Femur (tissue), 1 donor: ENCODE measurements around the gene KCNMB4.

Source experiments
- DNase-seq: peaks from one replicate; pipeline ENCODE4 v3.0.0-alpha.2; 2017

The KCNMB4 gene

DNA sequence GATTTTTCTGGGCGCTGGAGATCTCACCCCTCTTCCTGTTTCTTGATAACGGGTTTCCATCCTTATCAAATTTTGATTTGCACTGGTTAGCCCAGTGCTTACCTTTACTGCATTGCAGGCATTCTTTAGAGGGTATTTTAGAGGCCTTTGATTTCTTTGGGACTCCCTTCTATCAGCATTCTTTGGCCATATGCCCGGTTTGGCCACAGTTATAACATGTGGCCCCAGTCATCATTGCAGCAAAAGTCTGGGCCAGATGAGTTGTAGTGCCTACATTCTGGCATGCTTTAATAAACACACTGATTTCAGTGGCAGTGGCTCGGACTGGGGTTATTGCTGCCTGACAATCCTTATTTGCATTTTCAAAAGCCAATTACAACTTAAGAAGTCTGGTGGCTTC is 82.3 kb downstream of the KCNMB4 start:
- no peak for DNase-seq

GRCh38 chr12:70449074-70449752 is 83.1 kb downstream of the KCNMB4 start:
- DNase-seq = no peak

GRCh38 chr12:70449753-70450341 is 83.8 kb downstream of the KCNMB4 start:
- no peak for DNase-seq

GRCh38 chr12:70451528-70451927 is 85.4 kb downstream of the KCNMB4 start:
- DNase-seq = no peak

DNA sequence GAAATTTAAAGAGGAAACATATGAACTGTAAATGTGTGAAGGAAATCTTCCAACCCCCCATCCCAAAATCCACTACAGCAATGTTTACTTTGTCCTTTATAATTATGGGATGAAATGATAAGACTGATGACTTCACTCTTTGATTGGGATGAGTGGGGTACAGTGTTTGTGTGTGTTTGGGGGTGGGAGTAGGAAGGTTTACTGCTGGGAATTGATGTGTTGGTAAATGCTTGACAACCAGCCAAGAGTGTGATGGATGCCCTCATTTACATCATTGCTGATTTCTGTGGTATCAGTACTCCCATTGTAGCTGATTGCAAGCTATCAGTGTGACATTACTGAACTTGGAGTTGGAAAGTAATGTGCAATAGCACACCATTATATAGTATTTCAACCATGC is 90.9 kb downstream of the KCNMB4 start:
- no peak for DNase-seq

GRCh38 chr12:70459786-70460185 is 93.7 kb downstream of the KCNMB4 start:
- DNase-seq = no peak

- DNase-seq = no peak
These were observed 97.9 kb downstream of the KCNMB4 start for GRCh38 chr12:70463997-70464396.

DNA sequence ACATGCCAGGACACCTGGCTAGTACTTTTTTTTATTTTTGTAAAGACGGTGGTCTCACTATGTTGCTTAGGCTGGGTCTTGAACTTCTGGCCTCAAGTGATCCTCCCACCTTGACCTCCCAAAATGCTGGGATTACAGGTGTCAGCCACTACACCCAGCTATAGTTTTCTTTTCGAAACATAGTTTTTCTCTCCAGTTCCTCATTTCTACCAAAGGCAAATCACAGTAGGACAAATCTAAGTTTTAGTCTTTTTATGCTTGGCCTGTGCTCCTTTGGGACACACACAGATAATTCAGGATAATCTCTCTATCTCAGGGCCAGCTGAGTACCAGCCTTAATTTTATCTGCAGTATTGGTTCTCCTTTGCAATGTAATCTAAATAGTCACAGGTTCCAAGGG is 100.7 kb downstream of the KCNMB4 start:
- DNase-seq = no peak

GRCh38 chr12:70467476-70467875 is 101.4 kb downstream of the KCNMB4 start:
- no peak for DNase-seq

DNA sequence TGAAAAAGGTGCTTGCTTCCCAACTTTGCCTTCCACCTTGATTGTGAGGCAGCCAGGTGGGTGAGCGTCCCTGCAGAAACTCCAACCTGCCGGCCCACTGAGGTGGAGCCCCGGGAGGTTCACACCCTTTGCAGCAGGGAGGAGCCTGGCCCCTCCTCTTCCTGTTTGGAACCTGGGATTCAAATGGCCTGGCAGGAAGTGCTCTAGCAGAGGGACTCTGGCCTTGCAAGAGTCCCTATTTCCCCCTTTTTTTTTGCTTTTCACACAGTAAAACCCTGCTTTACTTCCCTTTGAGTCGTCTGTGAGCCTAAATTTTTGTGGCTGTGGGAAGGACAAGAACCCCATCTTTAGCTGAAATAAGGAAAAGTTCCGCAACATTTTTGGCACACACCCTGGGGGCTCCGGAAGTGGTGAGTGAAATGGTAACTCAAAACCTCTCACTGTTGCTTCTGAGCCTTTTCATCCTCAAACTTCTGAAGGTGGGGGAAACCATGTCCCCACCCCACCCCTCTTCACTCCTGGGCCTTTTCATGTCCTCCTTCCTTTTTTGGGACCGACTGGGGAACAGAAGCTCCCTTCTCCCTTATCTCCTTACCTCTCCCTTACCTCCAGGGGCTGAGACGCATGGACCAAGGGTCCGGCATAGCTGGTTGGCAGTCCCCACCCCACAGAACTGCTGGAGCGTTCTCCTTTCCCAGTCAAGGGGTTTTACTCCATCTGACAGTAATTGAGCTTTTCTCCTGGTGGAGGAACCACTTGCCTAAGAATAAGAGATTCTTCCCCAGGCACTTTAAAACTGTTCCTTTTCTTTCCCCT is 102.0 kb downstream of the KCNMB4 start:
- no peak for DNase-seq

- no peak for DNase-seq
These were observed 102.7 kb downstream of the KCNMB4 start for GRCh38 chr12:70468741-70469140.

DNA sequence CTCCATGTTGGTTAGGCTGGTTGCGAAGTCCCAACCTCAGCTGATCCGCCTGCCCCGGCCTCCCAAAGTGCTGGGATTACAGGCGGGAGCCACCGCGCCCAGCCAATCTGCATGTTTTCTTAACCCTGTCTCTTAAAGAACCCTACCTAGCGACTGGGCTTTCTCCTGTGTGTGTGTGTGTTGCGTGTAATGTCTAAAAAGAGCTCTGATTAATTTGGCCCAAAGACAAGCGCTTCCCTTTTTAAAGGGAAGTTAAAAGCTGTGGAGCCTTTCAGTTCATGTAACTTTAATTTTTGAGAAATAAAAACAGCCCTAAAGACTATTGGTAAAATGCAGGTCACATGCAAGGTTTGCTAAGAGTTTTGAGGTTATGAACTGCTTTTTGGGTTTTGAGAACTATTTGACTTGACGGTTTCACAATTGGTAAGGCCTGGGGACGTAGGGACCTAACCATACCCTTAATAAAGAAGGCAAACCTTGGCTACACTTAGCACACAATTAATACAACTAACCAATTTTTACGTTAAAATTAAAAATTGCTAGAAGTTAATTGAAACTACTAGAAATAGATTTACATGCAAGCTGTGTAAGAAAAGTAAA is 103.2 kb downstream of the KCNMB4 start:
- no peak for DNase-seq

DNA sequence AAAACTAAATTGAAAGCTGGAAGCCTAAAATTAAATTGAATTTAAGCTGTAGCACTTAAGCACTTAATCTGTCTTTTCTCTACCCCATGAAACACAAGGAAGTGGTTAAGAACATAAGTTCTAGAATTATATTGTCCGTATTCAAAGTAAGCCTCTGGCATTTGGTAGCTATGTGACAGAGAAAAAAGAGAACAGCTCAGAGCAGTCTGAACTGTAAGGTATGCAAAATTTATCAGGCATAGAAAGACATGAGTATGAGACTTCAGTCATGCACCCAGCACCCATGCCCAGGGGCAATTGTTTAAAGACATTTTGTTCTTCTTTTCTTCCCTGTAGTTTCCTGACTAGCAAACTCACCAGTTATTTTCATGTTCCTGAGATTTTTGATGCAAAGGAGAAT is 116.7 kb downstream of the KCNMB4 start:
- no peak for DNase-seq
